Stimulated activated CD4-positive, alpha-beta T cell treated with anti-CD3 and anti-CD28 coated beads, Interleukin-1b, Interleukin-23, amount 100 ng/mL, for 4 hours (primary cell): ENCODE results near the gene PXYLP1.
A peak's percentile ranks its signal among the peaks of the same experiment; 100 is the strongest.
"Not testable (repeated sequence)": the region's sequence is repeated elsewhere in the genome, so short reads cannot be mapped to it uniquely, and the experiment has no call there.

Experiments
- DNase-seq, 2 donors: peaks; one replicate each; pipeline ENCODE4 v3.0.0-alpha.2; 2020; ENCODE audit warnings: low read depth in 2 of 2

PXYLP1 gene, protein sequence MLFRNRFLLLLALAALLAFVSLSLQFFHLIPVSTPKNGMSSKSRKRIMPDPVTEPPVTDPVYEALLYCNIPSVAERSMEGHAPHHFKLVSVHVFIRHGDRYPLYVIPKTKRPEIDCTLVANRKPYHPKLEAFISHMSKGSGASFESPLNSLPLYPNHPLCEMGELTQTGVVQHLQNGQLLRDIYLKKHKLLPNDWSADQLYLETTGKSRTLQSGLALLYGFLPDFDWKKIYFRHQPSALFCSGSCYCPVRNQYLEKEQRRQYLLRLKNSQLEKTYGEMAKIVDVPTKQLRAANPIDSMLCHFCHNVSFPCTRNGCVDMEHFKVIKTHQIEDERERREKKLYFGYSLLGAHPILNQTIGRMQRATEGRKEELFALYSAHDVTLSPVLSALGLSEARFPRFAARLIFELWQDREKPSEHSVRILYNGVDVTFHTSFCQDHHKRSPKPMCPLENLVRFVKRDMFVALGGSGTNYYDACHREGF

DNA sequence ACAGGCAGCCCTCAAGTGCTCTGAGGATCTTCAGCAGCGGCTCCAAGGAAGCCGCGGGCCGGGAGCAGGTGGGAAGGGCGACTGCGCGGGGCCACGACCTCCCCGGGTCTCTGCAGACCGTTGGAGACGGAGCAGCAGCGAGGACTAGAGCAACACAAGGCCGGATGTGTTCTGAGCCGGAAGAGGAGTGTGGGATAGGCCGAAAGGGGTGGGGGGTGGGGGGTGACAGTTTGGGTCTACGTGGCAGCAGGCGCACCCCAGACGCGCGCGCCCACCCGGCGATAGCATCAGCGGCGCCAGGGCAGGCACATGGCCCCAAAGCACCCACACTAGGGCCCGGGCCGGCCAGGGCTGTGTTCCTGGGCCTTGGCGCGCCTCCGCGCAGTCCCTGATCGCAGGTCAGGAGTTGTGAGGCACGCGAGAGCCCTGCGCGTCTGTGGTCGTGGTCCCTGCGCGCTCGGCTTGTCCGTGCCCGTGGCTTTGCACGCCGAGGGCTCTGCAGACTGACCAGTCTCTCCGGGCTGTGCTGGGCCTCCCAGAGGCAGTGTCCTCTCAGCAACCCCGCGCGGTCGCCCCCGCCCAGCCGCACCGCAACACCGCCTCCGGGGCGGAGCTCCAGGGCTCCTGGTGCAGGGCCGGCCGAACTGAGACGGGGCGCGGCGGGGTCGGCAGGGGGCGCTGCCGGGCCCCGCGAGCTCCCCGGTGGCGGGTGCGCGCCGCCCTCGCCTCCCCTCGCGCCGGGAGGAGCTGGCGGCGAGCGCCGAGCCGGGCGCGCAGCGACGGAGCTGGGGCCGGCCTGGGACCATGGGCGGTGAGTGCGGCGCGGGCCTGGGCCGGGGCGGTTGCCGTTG is at the start of gene PXYLP1:
Gene PXYLP1, plus strand, starts transcription at position 725 of the 851 bp plus-strand sequence. CDS start 28,351 bp downstream, outside the sequence.
- DNase-seq: peak; percentile 82 to 88

DNA sequence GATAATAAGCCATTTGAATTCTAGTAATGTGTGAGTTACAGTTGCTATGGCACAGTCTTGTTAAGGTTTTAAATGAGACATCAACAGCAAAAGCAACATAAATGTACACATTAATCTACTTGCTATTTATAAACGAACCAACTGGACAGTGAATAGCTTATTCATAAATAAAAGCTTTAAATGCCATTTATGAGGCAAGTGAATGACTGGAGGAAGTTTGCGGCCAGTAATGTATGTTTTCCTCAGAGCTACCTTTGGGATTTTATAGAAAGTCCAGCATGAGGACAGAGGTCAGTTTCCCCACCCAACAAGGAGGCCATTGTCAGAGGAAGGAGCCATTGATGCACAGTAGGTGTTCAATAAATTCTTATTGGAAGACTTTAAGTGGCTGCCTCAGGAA is 48.0 kb upstream of the PXYLP1 start:
- DNase-seq: no peak

DNA sequence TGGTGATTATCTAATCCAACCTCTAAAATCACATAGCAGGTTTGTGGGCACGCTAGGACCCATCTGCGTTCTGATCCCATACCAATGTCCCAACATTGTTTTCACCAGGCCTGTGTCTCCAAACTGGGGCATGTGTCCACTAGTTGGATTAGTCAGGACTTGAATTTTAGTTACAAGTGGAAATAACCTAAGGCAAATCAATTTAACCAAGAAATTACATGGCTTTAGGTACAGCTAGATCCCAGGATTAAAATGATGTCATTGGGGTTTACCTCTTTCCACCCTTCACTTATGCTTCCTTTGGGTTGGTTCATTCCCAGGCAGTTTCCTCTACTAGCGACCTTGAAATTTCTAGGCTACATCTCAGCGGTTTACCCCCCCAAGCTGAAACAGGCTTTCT is 47.2 kb upstream of the PXYLP1 start:
- no peak for DNase-seq

DNA sequence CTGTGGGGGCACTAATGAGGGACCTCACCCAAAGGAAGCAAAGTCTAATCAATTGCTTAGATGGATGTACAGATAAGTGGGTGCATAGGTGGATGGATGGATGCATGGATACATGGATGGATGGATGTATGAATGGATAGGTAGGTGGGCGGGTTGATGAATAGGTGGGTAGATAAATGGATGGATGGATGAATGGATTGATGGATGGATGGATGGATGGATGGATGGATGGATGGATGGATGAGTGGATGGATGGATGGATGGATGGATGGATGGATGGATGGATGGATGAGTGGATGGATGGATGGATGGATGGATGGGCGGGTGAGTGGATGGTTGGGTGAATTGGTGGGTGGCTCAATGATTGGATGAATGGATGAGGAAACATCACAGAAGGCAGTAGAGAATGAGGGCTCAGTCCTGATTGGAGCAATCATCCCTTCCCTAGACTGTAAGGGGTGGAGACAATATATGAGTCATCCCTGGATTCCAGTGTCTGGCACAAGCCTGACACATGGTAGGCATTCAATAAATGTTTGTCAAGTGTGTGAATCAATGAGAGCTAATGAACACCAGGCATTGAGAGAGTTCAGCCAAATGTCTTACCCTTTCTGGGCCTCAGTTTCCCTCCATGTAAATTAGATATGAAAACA is 40.4 kb upstream of the PXYLP1 start:
- DNase-seq: no peak

DNA sequence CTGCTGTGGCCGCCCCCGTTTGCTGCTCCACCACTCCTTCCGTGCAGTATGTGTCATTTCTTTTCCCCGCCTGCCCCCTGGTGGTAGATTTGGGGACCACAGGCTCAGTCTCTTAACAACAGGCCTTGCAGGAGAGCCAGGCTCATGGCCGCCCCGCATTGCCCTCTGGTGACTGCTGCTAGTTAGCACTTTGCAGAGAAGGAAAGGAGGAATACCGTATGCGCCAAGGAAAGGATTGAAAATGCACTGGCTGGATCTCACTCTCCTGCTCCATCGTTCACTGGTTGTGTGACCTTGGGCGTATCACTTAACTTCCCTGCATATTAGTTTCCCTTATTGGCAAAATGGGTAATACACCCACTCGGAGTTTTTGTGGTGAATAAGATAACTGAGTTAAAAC is 39.3 kb upstream of the PXYLP1 start:
- DNase-seq: peak; percentile 98

DNA sequence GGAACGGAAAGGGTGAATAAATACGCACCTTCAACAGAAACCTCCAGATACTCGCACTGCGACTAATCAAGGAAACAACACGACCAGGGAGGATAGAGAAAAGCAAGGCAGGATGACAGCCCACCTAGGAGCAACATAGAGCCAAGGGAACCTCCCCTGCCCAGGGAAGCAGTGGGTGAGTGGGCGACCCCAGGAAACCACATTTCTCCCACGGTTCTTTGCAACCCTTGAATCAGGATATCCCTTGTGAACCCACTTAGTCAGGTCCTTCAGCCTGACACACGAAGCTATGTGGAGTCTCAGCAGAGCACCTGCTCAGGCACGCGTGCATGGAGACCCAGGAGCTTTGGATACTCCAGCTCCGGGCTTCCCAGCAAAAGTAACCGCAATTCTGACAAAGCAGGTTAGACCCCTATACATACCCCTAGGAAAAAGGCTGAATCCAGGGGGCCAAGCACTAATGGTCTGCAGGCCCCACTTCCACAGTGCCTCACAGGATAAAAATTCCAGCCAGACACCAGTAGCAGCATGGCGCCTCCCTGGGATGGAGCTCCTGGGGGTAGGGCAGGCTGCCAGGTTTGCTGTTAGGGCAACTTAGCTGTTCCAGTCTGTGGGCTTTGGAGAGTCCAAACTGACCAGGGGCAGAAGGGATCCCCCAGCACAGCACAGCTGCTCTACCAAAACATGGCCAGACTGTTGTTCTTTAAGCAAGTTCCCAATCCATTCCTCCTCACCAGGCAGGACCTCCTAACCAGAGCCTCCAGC is 38.4 kb upstream of the PXYLP1 start:
- DNase-seq: no peak

DNA sequence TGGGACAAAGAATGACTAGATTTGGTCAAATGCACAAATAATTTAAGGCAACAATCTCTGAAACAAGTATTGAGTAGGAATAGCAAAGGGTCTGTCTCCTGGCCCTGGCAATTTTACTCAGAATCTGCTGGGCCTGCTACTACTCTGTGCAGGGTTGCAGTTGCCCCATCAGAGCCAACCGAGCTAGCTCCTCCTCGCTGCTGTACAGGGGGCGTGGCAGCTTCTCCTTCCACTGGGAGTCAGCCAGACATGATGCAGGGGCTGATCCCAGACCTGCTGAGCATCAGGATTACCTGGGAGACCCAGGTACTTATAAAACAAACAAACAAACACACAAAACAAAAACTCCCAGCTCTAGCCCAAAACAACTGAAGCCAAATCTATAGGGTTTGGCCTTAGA is 30.5 kb upstream of the PXYLP1 start:
- no peak for DNase-seq

DNA sequence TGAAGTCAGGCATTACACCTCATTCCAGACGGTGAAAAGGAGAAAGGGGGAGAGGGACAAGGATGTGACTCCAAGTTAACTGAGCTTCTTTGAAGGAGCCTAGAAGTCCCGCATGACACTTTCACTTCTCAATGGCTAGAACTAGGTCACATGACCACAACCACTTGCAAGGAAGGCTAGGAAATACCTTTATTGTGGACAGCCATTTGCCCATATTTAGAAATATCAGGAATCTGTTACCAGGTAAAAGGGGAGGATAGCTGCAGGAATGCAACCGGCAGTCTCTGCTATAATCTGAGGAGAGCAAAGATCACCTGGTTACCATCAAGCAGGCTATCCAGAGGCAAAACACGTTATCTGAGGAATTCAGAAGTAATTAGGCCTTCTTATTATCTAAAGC is 28.9 kb upstream of the PXYLP1 start:
- no peak for DNase-seq

DNA sequence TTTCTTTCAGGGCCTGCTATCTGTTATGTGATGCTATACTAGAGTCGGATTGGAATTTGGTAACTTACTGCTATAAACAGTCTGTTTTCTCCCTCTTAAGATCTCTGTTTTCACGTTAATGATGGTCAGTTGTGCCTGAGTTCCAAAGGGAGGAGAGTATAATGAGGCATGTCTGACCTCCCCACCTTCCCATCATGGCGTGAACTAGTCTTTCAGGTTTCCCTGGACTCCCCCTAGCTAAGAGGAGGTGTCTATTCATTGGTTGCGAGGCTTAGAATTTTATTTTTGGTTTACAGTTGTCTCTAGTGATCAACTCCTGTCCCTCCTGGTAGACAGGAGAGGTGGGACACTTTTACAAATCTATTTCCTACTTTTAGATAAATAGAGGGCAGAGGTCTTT is 27.8 kb upstream of the PXYLP1 start:
- no peak for DNase-seq

DNA sequence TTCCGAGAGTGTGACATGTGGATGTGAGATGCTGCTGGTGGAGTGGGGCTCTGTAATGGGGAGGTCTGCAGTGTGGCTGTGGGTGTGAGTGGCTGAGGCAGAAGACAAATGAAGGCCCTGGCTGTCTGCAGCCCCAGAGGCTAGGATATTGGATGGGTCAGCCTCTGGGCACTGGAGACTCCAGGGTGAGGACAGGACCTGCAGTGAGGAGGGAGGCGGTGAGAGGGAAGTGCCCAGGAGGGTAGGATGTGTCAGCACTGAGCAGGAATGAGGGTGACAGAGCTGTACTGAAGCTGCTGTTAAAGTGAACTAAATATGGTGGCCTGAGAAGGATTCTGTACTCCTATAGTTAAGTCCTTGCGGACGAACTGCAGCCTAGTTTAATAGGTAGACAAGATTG is 27.3 kb upstream of the PXYLP1 start:
- DNase-seq: no peak

DNA sequence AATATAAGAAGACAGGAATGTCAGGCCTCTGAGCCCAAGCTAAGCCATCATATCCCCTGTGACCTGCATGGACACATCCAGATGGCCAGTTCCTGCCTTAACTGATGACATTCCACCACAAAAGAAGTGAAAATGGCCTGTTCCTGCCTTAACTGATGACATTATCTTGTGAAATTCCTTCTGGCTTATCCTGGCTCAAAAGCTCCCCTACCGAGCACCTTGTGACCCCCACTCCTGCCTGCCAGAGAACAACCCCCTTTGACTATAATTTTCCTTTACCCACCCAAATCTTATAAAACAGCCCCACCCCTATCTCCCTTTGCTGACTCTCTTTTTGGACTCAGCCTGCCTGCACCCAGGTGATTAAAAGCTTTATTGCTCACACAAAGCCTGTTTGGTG is 20.3 kb upstream of the PXYLP1 start:
- DNase-seq: not testable (repeated sequence)

DNA sequence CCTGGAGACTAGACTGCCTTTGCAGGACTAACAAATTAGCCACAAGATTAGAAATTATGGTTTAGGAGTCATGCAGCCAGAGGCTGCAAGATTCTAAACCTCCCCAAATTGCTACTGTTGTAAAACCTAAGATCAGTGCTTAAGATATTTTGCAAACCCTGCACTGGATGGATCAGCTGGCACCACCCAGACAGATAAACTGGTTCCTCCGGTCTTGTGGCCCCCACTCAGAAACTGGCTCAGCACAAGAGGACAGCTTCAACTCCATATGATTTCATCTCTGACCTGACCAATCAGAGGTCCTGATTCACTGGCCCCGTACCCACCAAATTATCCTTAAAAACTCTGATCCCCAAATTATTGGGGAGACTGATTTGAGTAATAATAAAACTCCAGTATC is 19.5 kb upstream of the PXYLP1 start:
- no peak for DNase-seq

DNA sequence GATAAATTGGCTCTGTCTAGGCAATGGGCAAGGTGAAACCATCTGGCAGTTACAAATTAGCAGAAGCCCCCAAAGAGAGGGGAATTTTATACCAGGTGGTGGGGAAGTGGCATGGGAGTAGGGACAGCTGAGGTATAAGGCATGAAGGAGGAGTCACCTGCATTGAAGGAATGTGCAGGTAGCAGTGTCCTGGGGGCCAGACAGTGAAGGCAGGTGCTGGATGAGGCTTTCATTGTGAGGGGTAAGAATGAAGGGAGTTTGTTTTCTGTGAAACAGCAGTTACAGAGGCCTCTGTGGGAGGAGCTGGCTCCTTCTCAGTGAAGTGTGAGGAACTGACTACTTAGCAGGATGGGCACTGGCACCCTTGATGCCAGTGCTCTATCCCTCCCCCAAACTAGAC is 19.1 kb upstream of the PXYLP1 start:
- no peak for DNase-seq

DNA sequence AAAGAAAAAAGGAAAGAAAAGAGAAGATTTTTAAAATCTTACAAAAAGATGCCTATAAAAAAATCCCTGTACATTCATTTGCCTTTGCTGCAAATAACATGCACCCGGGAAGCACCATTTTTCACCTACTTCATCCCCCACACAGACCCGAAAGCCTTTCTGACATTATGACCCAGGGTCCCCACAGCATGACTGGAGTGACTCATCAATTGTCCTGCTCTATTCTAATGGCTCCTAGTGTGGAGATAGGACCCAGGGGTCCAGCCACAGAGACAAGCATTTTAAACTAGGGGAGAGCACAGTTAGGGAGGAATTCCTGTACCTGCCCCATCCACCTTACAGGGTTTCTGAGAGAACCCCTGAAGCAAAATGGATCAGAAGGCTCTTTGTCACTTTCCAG is 14.7 kb upstream of the PXYLP1 start:
- no peak for DNase-seq

DNA sequence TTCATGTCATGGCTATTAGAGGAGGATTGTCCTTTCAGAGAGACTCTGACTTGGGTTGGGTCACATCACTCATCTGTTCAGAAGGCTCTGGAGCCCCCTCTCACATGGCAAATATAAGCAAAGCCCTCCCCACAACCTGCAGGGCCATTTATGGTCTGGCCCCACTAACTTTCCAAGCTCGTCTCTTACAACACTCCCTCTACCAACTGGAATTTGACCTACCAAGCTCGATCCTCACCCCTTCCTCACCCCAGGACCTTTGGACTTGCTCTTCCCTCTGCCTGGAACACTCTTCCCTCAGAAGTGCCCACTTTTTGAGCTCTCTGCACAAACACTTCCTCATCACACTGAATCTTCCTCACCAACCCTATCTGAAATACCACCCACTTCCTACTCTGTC is 14.2 kb upstream of the PXYLP1 start:
- no peak for DNase-seq

DNA sequence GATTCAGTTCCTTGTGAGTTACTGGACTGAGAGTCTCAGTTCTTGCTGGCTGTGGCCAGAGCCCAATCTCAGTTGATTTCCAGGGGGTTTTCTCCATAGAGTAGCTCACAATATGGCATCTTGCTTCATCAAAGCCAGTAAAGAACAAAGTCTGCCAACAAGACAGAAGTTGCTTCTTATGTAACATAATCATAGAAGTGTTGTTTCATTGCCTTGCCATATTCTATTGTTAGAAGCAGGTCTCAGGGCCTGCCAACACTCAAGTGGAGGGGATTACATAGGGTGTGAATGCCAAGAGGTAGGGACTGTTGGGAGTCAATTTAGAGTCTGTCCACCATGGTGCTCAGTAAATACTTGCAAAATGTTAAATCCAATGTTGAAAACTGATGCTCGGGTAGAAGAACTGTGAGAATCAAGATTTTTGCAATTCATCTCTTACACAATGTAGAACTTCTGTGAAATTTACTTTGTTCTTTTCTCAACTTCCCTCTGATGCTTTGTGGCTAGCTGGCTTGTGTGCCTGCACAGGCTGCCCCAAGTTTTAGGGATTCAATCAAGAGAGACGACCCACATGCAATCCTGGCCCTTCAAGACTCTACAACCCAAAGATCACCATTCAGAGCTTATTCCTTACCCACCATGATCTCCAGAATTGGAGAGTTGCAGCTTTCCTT is 13.3 kb upstream of the PXYLP1 start:
- no peak for DNase-seq

DNA sequence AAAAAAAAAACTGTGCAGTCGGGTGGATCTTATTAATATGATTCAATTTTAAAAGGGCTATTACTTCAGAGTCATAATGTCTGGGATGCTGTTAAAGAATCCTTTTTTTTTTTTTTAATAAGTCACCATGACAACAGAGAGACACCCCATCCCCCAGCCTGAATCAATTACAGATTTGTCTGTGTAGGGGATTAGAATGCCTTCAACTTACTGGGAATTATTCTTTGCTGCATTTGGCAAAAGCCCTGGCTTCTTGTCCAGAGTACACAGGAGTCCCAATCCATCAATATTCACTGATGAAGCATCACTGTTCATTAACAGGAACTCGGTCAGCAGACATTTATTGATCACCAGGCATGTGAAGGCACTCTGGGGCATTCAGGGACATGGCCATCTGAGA is 12.7 kb upstream of the PXYLP1 start:
- no peak for DNase-seq

DNA sequence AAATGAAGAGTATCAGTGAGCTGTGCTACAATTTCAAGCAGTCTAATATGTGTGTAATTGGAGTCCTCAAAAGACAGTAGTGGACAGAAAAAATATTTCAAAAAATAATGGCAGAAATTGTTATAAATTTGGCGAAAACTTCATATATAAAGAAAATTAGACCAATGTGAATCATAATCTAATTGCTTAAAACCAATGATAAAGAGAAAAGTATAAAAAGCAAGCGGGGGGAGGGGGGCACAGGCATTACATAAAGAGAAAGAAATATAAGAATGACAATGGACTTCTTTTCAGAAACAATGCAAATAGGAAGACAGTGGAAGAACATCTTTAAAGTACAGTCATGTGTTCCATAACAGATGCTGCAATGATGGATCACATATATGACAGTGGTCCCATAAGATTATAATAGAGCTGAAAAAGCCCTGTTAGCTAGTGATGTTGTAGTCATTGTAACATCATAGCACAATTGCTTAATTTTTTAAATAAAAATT is 7.9 kb upstream of the PXYLP1 start:
- DNase-seq: no peak

DNA sequence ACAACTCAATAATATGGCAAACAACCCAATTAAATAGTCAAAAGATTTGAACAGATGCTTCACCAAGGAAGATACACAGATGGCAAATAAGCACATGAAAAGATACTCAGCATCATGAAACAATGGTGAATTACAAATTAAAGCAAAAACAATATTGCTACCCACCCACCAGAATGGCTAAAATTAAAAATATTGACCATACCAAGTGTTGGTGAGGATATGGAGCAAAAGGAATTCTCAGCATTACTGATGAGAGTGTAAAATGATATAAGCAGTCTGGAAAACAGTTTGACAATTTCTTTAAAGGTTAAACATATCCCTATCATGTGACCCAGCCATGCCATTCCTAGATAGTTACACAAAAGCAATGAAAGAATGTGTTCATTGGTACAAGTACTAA is 5.7 kb upstream of the PXYLP1 start:
- no peak for DNase-seq

DNA sequence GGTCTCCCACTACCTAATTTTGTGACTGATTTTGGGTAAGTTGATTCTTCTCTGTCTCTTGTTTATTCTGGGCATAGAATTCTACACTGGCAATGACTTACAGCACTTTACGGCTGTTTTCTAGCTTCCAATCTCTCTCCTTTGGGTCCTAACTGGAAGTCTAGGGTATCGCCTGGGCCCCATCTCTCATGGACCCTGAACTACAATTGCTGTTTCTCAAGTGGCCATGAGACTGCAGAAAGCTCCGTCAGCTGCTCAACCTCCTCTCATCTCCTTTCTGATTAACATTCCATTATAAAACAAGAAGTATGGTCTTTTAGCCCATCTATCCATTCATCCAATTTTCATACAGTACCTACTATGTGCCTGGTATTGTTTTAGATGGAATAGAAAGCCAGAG is 4.4 kb upstream of the PXYLP1 start:
- DNase-seq: no peak

DNA sequence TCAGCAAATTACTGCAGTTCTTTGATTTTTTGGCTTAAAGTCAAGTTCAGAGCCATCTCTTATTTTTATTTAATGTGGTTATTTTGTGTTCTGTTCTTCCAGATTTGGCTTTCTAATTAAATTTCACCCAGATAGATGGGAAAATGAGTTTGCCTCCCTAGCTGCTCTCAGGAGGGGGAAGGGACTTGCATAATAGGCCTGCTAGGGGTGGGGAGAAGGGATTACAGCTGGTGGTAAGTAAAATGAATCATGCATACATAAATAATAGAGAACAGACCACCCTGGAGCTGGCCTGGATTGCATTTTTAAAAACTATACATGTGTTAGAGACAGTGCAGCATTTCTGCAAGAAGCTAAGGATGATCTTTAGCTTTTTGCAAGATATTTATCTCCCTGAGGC is 3.9 kb upstream of the PXYLP1 start:
- DNase-seq: no peak
